ENCODE data around the gene OSBP2. TPM values are rescaled to one million over a fixed set of nuclear protein-coding genes. Genes with fewer than 3 reads are reported as not detected.

The OSBP2 gene
- total and polyA plus RNA-seq, 2 of the 13 experiments (the other 11 are each of a cell fraction or from before 2014, with no cell fraction given) = 5.0 to 7.7 TPM

DNA sequence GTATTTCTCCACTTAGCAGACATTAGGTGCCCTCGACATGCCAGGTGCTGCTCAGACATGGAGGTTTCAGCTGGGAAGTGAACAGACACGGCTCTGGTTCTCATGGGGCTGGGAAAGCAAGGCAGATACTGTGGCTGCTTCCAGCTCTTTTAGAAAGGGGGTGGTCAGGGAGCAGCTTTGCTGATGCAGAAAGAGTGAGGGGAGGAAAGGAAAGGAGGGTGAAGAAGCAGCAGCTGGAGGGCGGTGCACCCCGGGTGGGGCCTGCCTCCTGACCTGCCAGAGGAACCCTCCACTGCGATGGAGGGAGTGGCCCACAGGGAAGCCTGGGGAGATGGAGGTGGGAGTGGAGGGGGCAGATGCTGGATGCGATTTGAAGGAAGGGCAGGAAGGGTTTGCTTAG lies 197.1 kb downstream of the OSBP2 start:
- no peaks in the 10 kb centered on the region for H3K9me3 ChIP-seq (ENCODE audit: low read length)
- no TSS peak for BruUV-seq (replicated peaks)
- CTCF ChIA-PET (ENCODE audit: low intra/inter-chr PET ratio, low total read pairs) = no interaction called here
- H3K4me2 ChIP-seq (ENCODE audit: low read depth, low read length) = no peak overlapping the region
- POLR2A ChIA-PET = interaction anchor here (2.6 kb wide), 1 partner anchor 10 kb away, joined by 7 read pairs; no protein-coding TSS in a partner anchor
- no peak overlapping the region for H3K4me3 ChIP-seq (replicated peaks in 1 of 3; ENCODE audit: insufficient read depth in 1 of 3, low read depth in 2 of 3, low read length in 3 of 3)
- no peaks in the 10 kb centered on the region for H3K27me3 ChIP-seq (ENCODE audit: control insufficient read depth in 1 of 2, insufficient read depth in 2 of 2, low read length in 2 of 2)
- peaks cover 9% of the 10 kb centered on the region for H3K4me1 ChIP-seq (ENCODE audit: insufficient read depth, low read length)
- H2AFZ ChIP-seq (ENCODE audit: low read length) = no peak overlapping the region
- no peak for ATAC-seq
- no peaks in the 10 kb centered on the region for H3K79me2 ChIP-seq (ENCODE audit: insufficient read depth, low read length)
- no peak for FAIRE-seq
- no peak overlapping the region for H3K27ac ChIP-seq (ENCODE audit: extremely low read length, insufficient read depth, low read length)
- H3K9ac ChIP-seq (ENCODE audit: insufficient read depth, low read depth, low read length) = no peak overlapping the region
- H3K36me3 ChIP-seq (replicated peaks in 1 of 2; ENCODE audit: control insufficient read depth in 1 of 2, insufficient read depth in 2 of 2, low read length in 2 of 2) = peaks cover 7 to 14% of the 10 kb centered on the region in 2 experiments; a peak in 4 of 5 replicates
- intact Hi-C loops (cut with micrococcal nuclease; ENCODE audit: unreplicated experiment) = no loop called here
- H4K20me1 ChIP-seq (ENCODE audit: insufficient read depth, low read length) = no peaks in the 10 kb centered on the region
- 91% methylated on average over 6 of the region's 6 CpGs for WGBS (ENCODE audit: low lambda C conversion rate)
- DNase-seq (ENCODE audit: low spot score) = no peak
- in situ Hi-C loops (cut with HindIII; ENCODE audit: extremely low pct_ligation_motif_present, low pct_unique_long_range_greater_than_20kb) = loop anchor here (10.0 kb wide), 1 partner anchor 127 kb away; no protein-coding TSS in a partner anchor
- TF ChIP-seq NR3C1 (CRISPR knock-in tag; IDR thresholded peaks at IDR 0.05) = no peak
- TF ChIP-seq, protein P1, sequence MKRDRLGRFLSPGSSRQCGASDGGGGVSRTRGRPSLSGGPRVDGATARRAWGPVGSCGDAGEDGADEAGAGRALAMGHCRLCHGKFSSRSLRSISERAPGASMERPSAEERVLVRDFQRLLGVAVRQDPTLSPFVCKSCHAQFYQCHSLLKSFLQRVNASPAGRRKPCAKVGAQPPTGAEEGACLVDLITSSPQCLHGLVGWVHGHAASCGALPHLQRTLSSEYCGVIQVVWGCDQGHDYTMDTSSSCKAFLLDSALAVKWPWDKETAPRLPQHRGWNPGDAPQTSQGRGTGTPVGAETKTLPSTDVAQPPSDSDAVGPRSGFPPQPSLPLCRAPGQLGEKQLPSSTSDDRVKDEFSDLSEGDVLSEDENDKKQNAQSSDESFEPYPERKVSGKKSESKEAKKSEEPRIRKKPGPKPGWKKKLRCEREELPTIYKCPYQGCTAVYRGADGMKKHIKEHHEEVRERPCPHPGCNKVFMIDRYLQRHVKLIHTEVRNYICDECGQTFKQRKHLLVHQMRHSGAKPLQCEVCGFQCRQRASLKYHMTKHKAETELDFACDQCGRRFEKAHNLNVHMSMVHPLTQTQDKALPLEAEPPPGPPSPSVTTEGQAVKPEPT (CRISPR knock-in tag; IDR thresholded peaks at IDR 0.05; ENCODE audit: low read depth) = no peak
- TF ChIP-seq ZIK1 (CRISPR knock-in tag; IDR thresholded peaks at IDR 0.05; ENCODE audit: borderline replicate concordance, low read depth) = no peak
- TF ChIP-seq MTF2 (CRISPR knock-in tag; IDR thresholded peaks at IDR 0.05; ENCODE audit: borderline replicate concordance) = no peak
- no peak for TF ChIP-seq PRDM15 (CRISPR knock-in tag; IDR thresholded peaks at IDR 0.05)
- no peak for TF ChIP-seq ZFP36L2 (CRISPR knock-in tag; IDR thresholded peaks at IDR 0.05)
- no peak for TF ChIP-seq SOX6 (IDR thresholded peaks at IDR 0.05)
- TF ChIP-seq SOX6 (CRISPR knock-in tag; IDR thresholded peaks at IDR 0.05) = no peak
- TF ChIP-seq ZNF343 (CRISPR knock-in tag; IDR thresholded peaks at IDR 0.05) = no peak
- TF ChIP-seq ARID2 (CRISPR knock-in tag; IDR thresholded peaks at IDR 0.05; ENCODE audit: borderline replicate concordance) = no peak
- TF ChIP-seq EZH2 (conservative IDR thresholded peaks at IDR 0.05; ENCODE audit: low read depth, low read length) = no peak
- TF ChIP-seq, protein P2, sequence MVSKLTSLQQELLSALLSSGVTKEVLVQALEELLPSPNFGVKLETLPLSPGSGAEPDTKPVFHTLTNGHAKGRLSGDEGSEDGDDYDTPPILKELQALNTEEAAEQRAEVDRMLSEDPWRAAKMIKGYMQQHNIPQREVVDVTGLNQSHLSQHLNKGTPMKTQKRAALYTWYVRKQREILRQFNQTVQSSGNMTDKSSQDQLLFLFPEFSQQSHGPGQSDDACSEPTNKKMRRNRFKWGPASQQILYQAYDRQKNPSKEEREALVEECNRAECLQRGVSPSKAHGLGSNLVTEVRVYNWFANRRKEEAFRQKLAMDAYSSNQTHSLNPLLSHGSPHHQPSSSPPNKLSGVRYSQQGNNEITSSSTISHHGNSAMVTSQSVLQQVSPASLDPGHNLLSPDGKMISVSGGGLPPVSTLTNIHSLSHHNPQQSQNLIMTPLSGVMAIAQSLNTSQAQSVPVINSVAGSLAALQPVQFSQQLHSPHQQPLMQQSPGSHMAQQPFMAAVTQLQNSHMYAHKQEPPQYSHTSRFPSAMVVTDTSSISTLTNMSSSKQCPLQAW (CRISPR knock-in tag; IDR thresholded peaks at IDR 0.05) = no peak
- TF ChIP-seq SAFB2 (CRISPR knock-in tag; IDR thresholded peaks at IDR 0.05; ENCODE audit: borderline replicate concordance, low read depth) = no peak
